GM12891 (cell line): ENCODE measurements around the gene TFAP2C.

Source experiments
- PAX5 ChIP-seq: IDR thresholded peaks from 2 replicates; pipeline ENCODE4 v1.6.1; 2011; ENCODE audit warnings: low read length, moderate library complexity, mild to moderate bottlenecking; ENCODE audit not compliant: insufficient read depth, severe bottlenecking
- POLR2A ChIP-seq: IDR thresholded peaks from 2 replicates; pipeline ENCODE4 v1.6.1; 2011; ENCODE audit warnings: low read depth, low read length, control low read depth
- POLR2AphosphoS5 ChIP-seq: IDR thresholded peaks from 2 replicates; pipeline ENCODE4 v1.6.1; 2011; ENCODE audit warnings: low read depth, low read length, control low read depth
- SPI1 ChIP-seq: IDR thresholded peaks from 2 replicates; pipeline ENCODE4 v1.6.1; 2011; ENCODE audit warnings: low read depth, low read length, control low read depth
- TAF1 ChIP-seq: IDR thresholded peaks from 2 replicates; pipeline ENCODE4 v1.6.1; 2011; ENCODE audit warnings: low read depth, low read length, control low read depth

- TF ChIP-seq POLR2AphosphoS5 (no peak), PAX5 (no peak), POLR2A (no peak), TAF1 (no peak), SPI1 (no peak)
These were observed at the start of gene TFAP2C for GRCh38 chr20:56628873-56629463.
